ENCODE data around the gene RPL35A.
"Not testable (repeated sequence)": the region's sequence is repeated elsewhere in the genome, so short reads cannot be mapped to it uniquely, and the experiment has no call there.

The RPL35A gene

DNA sequence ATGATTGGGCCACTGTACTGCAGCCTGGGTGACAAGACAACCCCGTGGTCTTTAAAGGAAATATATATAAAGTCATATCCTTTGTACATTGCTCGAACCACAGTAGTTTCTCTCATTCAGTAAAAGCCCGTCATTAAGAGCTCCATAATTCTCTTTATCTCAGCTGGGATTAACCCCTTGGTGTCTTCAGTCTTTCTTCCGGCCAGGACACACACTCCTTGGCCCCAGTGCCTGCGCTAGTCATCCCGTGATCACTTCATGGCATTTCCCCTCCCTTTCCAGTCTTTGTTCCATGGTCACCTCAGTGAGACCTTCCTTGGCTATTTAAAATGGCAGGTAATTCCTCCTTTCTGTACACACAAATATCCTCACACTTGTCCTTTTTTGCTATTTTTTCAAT, 3.3 kb downstream of the RPL35A start:
- DNase-seq, result no peak

GRCh38 chr3:197953881-197954280, 3.9 kb downstream of the RPL35A start:
- DNase-seq, result no peak

- DNase-seq, result no peak
Measured at GRCh38 chr3:197955892-197956477, 6.0 kb downstream of the RPL35A start.

GRCh38 chr3:197956626-197956988, 6.6 kb downstream of the RPL35A start:
- no peak for DNase-seq

DNA sequence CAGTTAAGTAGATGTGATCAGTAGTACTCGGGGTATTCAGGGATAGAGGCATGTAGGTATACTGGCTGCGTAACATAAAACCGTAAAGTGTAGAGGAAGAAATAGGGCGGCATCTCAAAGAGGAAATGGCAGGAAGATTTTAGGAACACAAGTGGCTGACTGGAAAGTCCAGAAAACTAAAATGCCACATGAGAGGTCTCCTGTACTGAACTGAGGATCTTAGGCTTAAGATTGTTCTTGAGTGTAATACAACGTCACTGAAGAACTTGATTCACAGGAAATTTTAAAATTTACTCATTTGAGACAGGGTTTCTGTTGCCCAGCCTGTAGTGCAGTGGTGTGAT, 7.8 kb downstream of the RPL35A start:
- DNase-seq, result no peak

- DNase-seq, result no peak
Measured at GRCh38 chr3:197958346-197958745, 8.4 kb downstream of the RPL35A start.

- DNase-seq, result not testable (repeated sequence)
Measured at GRCh38 chr3:197958848-197959247, 8.9 kb downstream of the RPL35A start.

- DNase-seq, result peak; percentile 14
Measured at GRCh38 chr3:197959500-197959890, 9.5 kb downstream of the RPL35A start.

- DNase-seq, result peak; percentile 92
Measured at GRCh38 chr3:197959891-197960693, 10.1 kb downstream of the RPL35A start, which contains the start of gene LMLN. TSS of gene LMLN (plus strand) at chr3:197960217. CDS start at chr3:197960246, 29 bp downstream.

DNA sequence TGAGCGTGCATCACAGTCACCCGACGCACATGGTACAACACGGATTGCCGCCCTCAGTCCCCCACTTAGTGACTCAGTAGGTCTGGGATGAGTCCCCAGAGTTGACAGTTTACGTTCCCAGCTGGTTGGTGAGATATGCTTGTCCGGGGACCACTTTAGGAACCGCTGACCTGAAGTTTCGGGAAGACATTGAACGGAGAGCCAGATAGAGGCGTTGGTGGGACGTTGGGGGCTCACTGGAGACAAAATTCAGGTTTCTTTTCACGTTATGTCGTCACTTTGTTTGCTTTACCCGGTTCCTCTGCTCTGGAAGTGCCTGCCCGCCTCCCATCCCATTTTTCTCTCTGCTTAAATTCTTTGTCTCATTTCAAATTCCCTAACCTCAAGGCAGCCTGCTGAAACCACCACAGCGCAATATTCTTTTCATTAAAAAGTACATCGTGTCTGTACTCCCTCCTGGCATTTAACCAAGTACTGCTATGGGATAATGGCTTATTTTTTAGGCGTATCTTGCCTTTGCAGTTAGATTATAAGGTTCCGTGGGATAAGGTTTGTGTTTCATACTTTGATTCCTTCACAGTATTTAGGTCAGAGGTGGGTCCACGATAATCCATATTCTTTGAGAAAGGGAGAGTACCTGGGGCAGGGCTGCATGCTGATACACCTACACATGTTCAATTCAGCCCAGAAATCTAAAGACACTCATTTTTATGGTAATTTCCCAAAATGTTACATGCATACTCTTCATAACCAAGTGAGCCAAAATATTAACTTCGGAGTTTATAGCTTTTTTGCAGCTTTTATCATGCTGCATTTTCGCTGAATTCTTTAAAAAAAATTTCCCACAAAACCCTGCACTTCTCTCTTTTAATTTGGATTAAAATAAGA, 10.9 kb downstream of the RPL35A start:
- no peak for DNase-seq

DNA sequence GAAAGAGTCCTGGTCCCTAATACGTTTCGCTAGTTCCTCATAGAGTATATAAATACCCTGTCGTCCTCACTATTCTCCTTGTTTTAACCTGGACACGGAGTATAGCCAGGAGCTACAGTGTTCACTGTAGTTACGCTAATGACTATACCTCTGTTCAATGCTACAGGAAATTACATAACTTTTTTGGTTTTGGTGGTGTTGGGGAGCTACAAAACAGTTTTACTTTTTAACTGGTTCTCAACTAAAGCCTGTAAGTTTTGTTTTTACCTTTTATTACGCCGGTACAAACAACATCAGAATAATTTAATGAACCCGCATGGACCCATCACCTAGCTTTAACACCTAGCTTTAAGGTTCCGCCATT, 11.6 kb downstream of the RPL35A start:
- no peak for DNase-seq

- DNase-seq, result no peak
Measured at GRCh38 chr3:197963019-197963637, 13.1 kb downstream of the RPL35A start.

GRCh38 chr3:197967337-197967989, 17.5 kb downstream of the RPL35A start:
- not testable (repeated sequence) for DNase-seq

DNA sequence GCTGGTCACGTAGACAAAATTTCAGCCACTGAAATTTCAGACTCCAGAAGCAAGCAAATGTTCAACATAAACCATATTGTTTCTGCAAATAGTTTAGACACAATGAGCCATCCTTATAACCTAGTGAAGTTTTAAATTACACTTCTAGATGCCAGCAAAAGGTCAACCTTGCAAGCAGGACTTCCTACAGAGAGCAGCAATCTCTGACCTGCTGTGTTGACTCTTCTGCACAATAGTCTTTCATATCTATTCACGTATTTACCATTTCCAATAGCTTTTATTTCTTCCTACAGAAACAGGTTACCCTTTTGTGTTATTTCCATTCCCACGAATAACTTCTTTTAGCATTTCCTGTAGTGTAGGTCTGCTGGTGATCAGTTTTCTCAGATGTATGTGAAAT, 20.6 kb downstream of the RPL35A start:
- no peak for DNase-seq

- DNase-seq, result no peak
Measured at GRCh38 chr3:197974016-197974415, 24.0 kb downstream of the RPL35A start.

- DNase-seq, result no peak
Measured at GRCh38 chr3:197975311-197975710, 25.3 kb downstream of the RPL35A start.

DNA sequence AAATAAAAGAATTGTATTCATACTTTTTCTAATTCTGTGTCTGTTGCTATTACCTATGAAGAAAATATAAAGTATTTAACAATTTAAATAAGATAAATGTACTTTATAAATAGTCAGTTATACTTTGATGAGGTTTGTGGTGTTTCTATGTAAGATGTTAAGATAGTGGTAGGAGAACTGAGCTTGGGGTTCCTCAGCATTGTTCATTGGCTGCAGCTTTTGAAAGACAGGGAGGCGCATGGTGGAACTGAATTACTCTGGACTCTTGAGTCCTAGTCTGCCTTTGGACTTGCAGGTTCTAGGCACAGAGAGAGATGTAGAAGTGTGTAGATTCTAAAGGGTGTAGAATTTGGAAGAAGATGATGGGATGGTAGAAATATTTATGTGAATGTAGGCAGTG, 33.1 kb downstream of the RPL35A start:
- DNase-seq, result no peak

GRCh38 chr3:197989651-197990050, 39.7 kb downstream of the RPL35A start:
- DNase-seq, result no peak

DNA sequence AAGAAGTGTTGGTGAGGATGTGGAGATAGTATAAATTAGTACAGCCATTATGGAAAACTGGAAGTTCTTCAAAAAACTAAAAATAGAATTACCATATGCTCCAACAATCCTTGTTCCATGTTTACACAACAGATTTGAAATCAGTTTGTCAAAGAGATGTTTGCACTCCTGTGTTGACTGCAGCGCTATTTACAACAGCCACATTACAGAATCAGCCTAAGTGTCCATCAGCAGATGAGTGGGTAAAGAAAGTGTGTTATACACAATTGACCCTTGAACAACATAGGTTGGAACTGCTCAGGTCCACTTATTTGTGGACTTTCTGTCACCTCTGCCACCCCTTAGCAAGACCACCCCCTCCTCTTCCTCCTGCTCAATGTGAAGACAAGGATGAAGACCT, 44.7 kb downstream of the RPL35A start:
- no peak for DNase-seq

GRCh38 chr3:197996855-197997254, 46.9 kb downstream of the RPL35A start:
- no peak for DNase-seq

- no peak for DNase-seq
Measured at GRCh38 chr3:197997936-197998335, 47.9 kb downstream of the RPL35A start.

Measured in NCI-H1092 treated with DMSO at 0.1 percent for 48 hours (cell line).